NT2/D1 (cell line): ENCODE results near the gene AGPAT2.

ENCODE experiments used
- SUZ12 ChIP-seq: IDR thresholded peaks from 2 replicates; pipeline ENCODE4 v1.6.1; 2011; ENCODE audit not compliant: insufficient read length, insufficient read depth; ENCODE audit errors: extremely low read depth
- YY1 ChIP-seq: IDR thresholded peaks from 2 replicates; pipeline ENCODE4 v1.6.1; 2011; ENCODE audit not compliant: insufficient read length, insufficient read depth
- ZNF274 ChIP-seq: IDR thresholded peaks from 2 replicates; pipeline ENCODE4 v1.6.1; 2011; ENCODE audit warnings: mild to moderate bottlenecking, low read depth, low read length

GRCh38 chr9:136707849-136708517 lies 20.7 kb upstream of the AGPAT2 start:
- TF ChIP-seq SUZ12 (no peak), ZNF274 (no peak), YY1 (no peak)
